Measurements from ENCODE around the gene ANAPC16.
"Not testable (repeated sequence)": the region's sequence is repeated elsewhere in the genome, so short reads cannot be mapped to it uniquely, and the experiment has no call there.

Gene ANAPC16

DNA sequence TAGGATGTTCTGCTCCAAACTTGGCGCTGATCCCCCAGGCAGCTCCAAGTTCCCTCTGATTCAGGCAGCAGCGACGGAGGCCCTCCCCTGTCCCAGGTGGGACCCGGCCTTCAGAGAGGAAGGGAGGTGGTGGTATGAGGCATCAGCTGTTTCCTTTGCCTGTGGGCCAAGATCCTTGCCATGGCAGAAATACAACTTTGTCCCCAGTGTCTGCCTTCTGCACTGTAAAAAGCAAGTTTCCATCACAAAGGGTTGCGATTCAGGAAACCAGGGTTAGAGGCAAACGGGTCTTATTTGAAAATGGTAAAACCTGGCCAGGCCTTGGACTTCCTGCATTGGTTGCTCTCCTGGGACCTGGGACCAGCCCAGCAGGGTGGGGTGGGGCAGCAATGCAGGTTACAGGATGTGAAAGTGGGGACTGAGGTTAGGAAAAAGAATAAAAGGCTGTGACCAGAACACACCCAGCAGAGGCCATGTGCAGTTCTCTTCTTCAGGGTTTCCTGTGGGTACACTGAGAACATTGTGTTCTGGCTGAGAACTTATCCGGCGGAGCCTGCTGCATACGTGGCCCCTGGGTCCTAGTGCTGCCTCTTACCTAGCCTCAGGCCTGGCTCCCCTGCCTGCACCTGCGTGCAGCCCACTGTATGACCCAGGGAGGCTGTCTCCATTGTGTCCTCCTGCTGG lies 32.8 kb downstream of the ANAPC16 start:
- Histone ChIP-seq H3K4me2 (ENCODE audit: low read length) (peak overlapping the region; percentile 90), H2AFZ (ENCODE audit: low read depth, low read length) (peak overlapping the region; percentile 77), H3K9ac (ENCODE audit: low read length) (peak overlapping the region; percentile 61), H3K79me2 (ENCODE audit: low read length) (no peaks in the 10 kb centered on the region), H4K20me1 (ENCODE audit: insufficient read depth, low read length) (no peaks in the 10 kb centered on the region), H3K9me3 (ENCODE audit: insufficient read depth, low read length) (no peaks in the 10 kb centered on the region), H3K4me3 (ENCODE audit: low read length) (peak overlapping the region; percentile 71), H3K27ac (ENCODE audit: low read length) (peak overlapping the region; percentile 87), H3K4me1 (ENCODE audit: low read length) (peaks cover 32% of the 10 kb centered on the region), H3K36me3 (replicated peaks; ENCODE audit: low read depth, low read length) (no peaks in the 10 kb centered on the region), H3K27me3 (ENCODE audit: low read depth, low read length) (no peaks in the 10 kb centered on the region)
- TF ChIP-seq, protein P1, sequence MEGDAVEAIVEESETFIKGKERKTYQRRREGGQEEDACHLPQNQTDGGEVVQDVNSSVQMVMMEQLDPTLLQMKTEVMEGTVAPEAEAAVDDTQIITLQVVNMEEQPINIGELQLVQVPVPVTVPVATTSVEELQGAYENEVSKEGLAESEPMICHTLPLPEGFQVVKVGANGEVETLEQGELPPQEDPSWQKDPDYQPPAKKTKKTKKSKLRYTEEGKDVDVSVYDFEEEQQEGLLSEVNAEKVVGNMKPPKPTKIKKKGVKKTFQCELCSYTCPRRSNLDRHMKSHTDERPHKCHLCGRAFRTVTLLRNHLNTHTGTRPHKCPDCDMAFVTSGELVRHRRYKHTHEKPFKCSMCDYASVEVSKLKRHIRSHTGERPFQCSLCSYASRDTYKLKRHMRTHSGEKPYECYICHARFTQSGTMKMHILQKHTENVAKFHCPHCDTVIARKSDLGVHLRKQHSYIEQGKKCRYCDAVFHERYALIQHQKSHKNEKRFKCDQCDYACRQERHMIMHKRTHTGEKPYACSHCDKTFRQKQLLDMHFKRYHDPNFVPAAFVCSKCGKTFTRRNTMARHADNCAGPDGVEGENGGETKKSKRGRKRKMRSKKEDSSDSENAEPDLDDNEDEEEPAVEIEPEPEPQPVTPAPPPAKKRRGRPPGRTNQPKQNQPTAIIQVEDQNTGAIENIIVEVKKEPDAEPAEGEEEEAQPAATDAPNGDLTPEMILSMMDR (IDR thresholded peaks at IDR 0.05; ENCODE audit: low read depth, low read length): no peak
- no peak for TF ChIP-seq EZH2phosphoT487 (IDR thresholded peaks at IDR 0.05; ENCODE audit: low read depth)

DNA sequence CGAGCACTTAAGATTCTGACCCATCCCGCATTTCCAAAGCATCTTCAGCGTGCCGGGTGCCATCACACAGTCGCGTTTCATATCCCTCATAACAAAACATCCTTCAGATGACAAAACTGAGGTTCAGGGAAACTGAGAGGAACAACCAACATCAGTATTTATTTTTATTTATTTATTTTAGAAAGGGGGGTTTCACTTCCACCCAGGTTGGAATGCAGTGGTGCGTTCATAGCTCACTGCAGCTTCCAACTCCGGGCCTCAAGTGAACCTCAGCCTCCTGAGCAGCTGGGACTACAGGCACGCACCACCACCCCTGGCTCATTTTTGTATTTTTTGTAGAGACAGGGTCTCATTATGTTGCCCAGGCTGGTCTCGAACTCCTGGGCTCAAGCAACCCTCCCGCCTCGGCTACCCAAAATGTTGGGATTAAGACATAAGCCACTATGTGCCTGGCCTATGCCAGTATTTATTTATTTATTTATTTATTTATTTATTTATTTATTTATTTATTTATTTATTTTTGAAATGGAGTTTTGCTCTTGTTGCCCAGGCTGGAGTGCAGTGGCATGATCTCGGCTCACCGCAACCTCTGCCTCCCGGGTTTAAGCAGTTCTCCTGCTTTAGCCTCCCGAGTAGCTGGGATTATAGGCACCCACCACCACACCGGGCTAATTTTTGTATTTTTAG lies 33.5 kb downstream of the ANAPC16 start:
- peak overlapping the region; percentile 77; the same call in 1 of the 2 replicates for H2AFZ ChIP-seq (ENCODE audit: low read depth, low read length)
- not testable (repeated sequence) for H4K20me1 ChIP-seq (ENCODE audit: insufficient read depth, low read length); H3K9me3 ChIP-seq (ENCODE audit: insufficient read depth, low read length); H3K79me2 ChIP-seq (ENCODE audit: low read length); H3K36me3 ChIP-seq (replicated peaks; ENCODE audit: low read depth, low read length); H3K27me3 ChIP-seq (ENCODE audit: low read depth, low read length)
- peak overlapping the region; percentile 87 for H3K27ac ChIP-seq (ENCODE audit: low read length)
- H3K4me2 ChIP-seq (ENCODE audit: low read length): peak overlapping the region; percentile 90
- peaks cover 27% of the 10 kb centered on the region for H3K4me1 ChIP-seq (ENCODE audit: low read length)
- peak overlapping the region; percentile 71 for H3K4me3 ChIP-seq (ENCODE audit: low read length)
- peak overlapping the region; percentile 61 for H3K9ac ChIP-seq (ENCODE audit: low read length)

DNA sequence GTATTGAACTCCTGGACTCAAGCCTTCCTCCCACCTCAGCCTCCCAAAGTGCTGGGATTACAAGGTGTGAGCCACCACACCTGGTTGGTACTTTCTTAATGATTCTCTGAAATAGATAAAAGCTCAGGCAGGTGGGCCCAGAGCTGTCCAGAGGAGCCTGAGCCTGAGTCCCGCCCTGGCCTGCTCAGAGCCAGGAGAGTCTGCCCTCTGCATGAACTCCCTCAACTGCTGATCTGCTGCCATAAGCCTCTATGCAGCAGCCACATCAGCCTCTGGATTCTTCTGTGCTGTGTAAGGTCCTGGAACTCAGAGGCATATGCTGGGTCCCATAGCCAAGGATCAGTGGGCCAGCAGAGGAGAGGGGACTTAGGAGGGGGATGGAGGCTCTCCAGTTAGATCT lies 34.9 kb downstream of the ANAPC16 start:
- H3K79me2 ChIP-seq (ENCODE audit: low read length): no peaks in the 10 kb centered on the region
- no peak overlapping the region for H3K4me3 ChIP-seq (ENCODE audit: low read length)
- peaks cover 29% of the 10 kb centered on the region for H3K4me1 ChIP-seq (ENCODE audit: low read length)
- no peak overlapping the region for H3K27ac ChIP-seq (ENCODE audit: low read length)
- TF ChIP-seq EZH2phosphoT487 (IDR thresholded peaks at IDR 0.05; ENCODE audit: low read depth): no peak
- TF ChIP-seq, protein P1 (IDR thresholded peaks at IDR 0.05; ENCODE audit: low read depth, low read length): no peak
- H2AFZ ChIP-seq (ENCODE audit: low read depth, low read length): no peak overlapping the region
- H4K20me1 ChIP-seq (ENCODE audit: insufficient read depth, low read length): no peaks in the 10 kb centered on the region
- H3K4me2 ChIP-seq (ENCODE audit: low read length): no peak overlapping the region
- H3K36me3 ChIP-seq (replicated peaks; ENCODE audit: low read depth, low read length): no peaks in the 10 kb centered on the region
- H3K9me3 ChIP-seq (ENCODE audit: insufficient read depth, low read length): no peaks in the 10 kb centered on the region
- no peak overlapping the region for H3K9ac ChIP-seq (ENCODE audit: low read length)
- no peaks in the 10 kb centered on the region for H3K27me3 ChIP-seq (ENCODE audit: low read depth, low read length)

DNA sequence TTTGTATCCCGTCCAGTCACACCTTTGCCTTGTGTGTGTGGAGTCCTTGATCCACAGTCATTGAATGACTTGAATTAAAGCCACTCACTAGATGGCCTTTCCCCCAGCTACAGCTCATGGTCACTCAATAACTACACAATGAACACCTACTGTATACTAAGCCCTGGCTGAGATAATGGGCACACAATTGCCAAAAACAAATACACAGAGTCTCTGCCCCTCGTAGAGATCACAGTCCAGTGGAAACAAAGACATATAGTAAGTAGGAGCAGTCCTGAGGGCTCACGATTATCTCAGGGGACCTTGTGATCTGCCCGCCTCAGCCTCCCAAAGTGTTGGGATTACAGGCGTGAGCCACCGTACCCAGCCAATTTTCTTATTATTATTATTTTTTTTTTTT lies 35.8 kb downstream of the ANAPC16 start:
- Histone ChIP-seq H3K9me3 (ENCODE audit: insufficient read depth, low read length) (no peaks in the 10 kb centered on the region), H3K4me1 (ENCODE audit: low read length) (peaks cover 35% of the 10 kb centered on the region), H2AFZ (ENCODE audit: low read depth, low read length) (no peak overlapping the region), H3K79me2 (ENCODE audit: low read length) (no peaks in the 10 kb centered on the region), H3K4me3 (ENCODE audit: low read length) (no peak overlapping the region), H4K20me1 (ENCODE audit: insufficient read depth, low read length) (no peaks in the 10 kb centered on the region), H3K9ac (ENCODE audit: low read length) (no peak overlapping the region), H3K27me3 (ENCODE audit: low read depth, low read length) (peaks cover 3% of the 10 kb centered on the region; the same call in 1 of the 2 replicates), H3K27ac (ENCODE audit: low read length) (no peak overlapping the region), H3K4me2 (ENCODE audit: low read length) (no peak overlapping the region), H3K36me3 (replicated peaks; ENCODE audit: low read depth, low read length) (no peaks in the 10 kb centered on the region)
- TF ChIP-seq EZH2phosphoT487 (IDR thresholded peaks at IDR 0.05; ENCODE audit: low read depth): no peak
- TF ChIP-seq, protein P1 (IDR thresholded peaks at IDR 0.05; ENCODE audit: low read depth, low read length): no peak

Data from OCI-LY3 (cell line).